Neural progenitor cell (in vitro differentiated cells): ENCODE measurements around the gene APBB2. TPM values are rescaled to one million over a fixed set of nuclear protein-coding genes. Genes with fewer than 3 reads are reported as not detected.

Source experiments
- DNase-seq: peaks from one replicate; pipeline ENCODE4 v3.0.0-alpha.2; 2016; ENCODE audit warnings: low spot score
- H2AFZ ChIP-seq: fragments of 200-600 bp; sonication (generic); replicated peaks from 2 replicates; pipeline ENCODE4 v1.6.1; 2016; ENCODE audit warnings: antibody characterized with exemption
- H3F3A ChIP-seq: fragments of 200-600 bp; sonication (generic); 2 replicates; pipeline ENCODE4 v1.6.1; 2016; ENCODE audit warnings: antibody characterized with exemption, low read depth
- H3K27ac ChIP-seq: fragments of 200-600 bp; sonication (generic); 2 replicates; pipeline ENCODE4 v1.5.1; 2016; ENCODE audit warnings: mild to moderate bottlenecking
- H3K27me3 ChIP-seq: fragments of 200-600 bp; sonication (generic); 2 replicates; pipeline ENCODE4 v1.6.1; 2016; ENCODE audit warnings: mild to moderate bottlenecking, moderate library complexity
- H3K36me3 ChIP-seq: fragments of 200-600 bp; sonication (generic); 2 replicates; pipeline ENCODE4 v1.5.1; 2016
- H3K4me1 ChIP-seq: fragments of 200-600 bp; sonication (generic); 2 replicates; pipeline ENCODE4 v1.6.1; 2016; ENCODE audit warnings: mixed run types
- H3K4me2 ChIP-seq: fragments of 200-600 bp; sonication (generic); 2 replicates; pipeline ENCODE4 v1.6.1; 2016
- H3K4me3 ChIP-seq: fragments of 200-600 bp; sonication (generic); 2 replicates; pipeline ENCODE4 v1.5.1; 2016
- H3K79me2 ChIP-seq: fragments of 200-600 bp; sonication (generic); 2 replicates; pipeline ENCODE4 v1.6.1; 2016; ENCODE audit warnings: low read depth
- H3K9ac ChIP-seq: fragments of 200-600 bp; sonication (generic); 2 replicates; pipeline ENCODE4 v1.6.1; 2016
- H3K9me3 ChIP-seq: fragments of 200-600 bp; sonication (generic); 2 replicates; pipeline ENCODE4 v1.5.1; 2016; ENCODE audit warnings: low read depth
- H4K20me1 ChIP-seq: fragments of 200-600 bp; sonication (generic); 2 replicates; pipeline ENCODE4 v1.6.1; 2016; ENCODE audit warnings: low read depth
- H3K27ac Mint-ChIP-seq: 3 replicates; pipeline ENCODE4 v1.8.0; 2021; ENCODE audit warnings: mixed read lengths
- H3K27me3 Mint-ChIP-seq: 2 replicates; pipeline ENCODE4 v1.8.0; 2022; ENCODE audit warnings: low read depth, mild to moderate bottlenecking, inconsistent platforms, moderate library complexity, mixed read lengths; ENCODE audit not compliant: insufficient read depth
- H3K36me3 Mint-ChIP-seq: 3 replicates; pipeline ENCODE4 v1.8.0; 2021; ENCODE audit warnings: mixed read lengths
- H3K4me1 Mint-ChIP-seq: 3 replicates; pipeline ENCODE4 v1.8.0; 2021; ENCODE audit warnings: mixed read lengths
- H3K4me3 Mint-ChIP-seq: 3 replicates; pipeline ENCODE4 v1.8.0; 2021; ENCODE audit warnings: mild to moderate bottlenecking, moderate library complexity, mixed read lengths
- H3K9me3 Mint-ChIP-seq: 3 replicates; pipeline ENCODE4 v1.8.0; 2020; ENCODE audit warnings: mixed read lengths
- CTCF ChIP-seq: fragments of 200-600 bp; sonication (generic); IDR thresholded peaks from 2 replicates; pipeline ENCODE4 v1.5.1; 2017; ENCODE audit warnings: antibody characterized with exemption, mild to moderate bottlenecking
- EZH2 ChIP-seq: fragments of 200-600 bp; sonication (generic); IDR thresholded peaks from 2 replicates; pipeline ENCODE4 v1.6.1; 2017; ENCODE audit warnings: antibody characterized with exemption, mild to moderate bottlenecking, moderate library complexity
- EZH2phosphoT487 ChIP-seq: fragments of 200-600 bp; sonication (generic); IDR thresholded peaks from 2 replicates; pipeline ENCODE4 v1.6.1; 2017; ENCODE audit warnings: antibody characterized with exemption
- total RNA-seq: library from RNA; depleted of rRNA; stranded (reverse); fragments of >200 nt; gene quantifications from 2 replicates; pipeline ENCODE4 v1.2.3, GENCODE V29; 2015; ENCODE audit warnings: low replicate concordance

The APBB2 gene
- total RNA-seq, 1 donor from 2014 or later: 83.2 TPM

GRCh38 chr4:41175794-41176193 lies 38.5 kb downstream of the APBB2 start:
- Histone ChIP-seq H4K20me1 (no peaks in the 10 kb centered on the region), H3K27ac (no peak overlapping the region), H3K4me2 (no peak overlapping the region), H3F3A (no peaks in the 10 kb centered on the region), H3K9ac (no peak overlapping the region), H3K9me3 (no peaks in the 10 kb centered on the region), H3K36me3 (no peaks in the 10 kb centered on the region), H3K27me3 (no peaks in the 10 kb centered on the region), H3K79me2 (peaks cover 13% of the 10 kb centered on the region), H2AFZ (no peak overlapping the region), H3K4me1 (no peaks in the 10 kb centered on the region), H3K4me3 (no peak overlapping the region)
- Mint-ChIP-seq H3K4me1 (no peaks in the 10 kb centered on the region), H3K4me3 (no peak overlapping the region), H3K9me3 (no peaks in the 10 kb centered on the region), H3K27ac (no peak overlapping the region), H3K36me3 (peaks cover 2% of the 10 kb centered on the region), H3K27me3 (no peaks in the 10 kb centered on the region)
- no peak for DNase-seq
- no peak for TF ChIP-seq EZH2phosphoT487
- no peak for TF ChIP-seq EZH2
- TF ChIP-seq CTCF: no peak

DNA sequence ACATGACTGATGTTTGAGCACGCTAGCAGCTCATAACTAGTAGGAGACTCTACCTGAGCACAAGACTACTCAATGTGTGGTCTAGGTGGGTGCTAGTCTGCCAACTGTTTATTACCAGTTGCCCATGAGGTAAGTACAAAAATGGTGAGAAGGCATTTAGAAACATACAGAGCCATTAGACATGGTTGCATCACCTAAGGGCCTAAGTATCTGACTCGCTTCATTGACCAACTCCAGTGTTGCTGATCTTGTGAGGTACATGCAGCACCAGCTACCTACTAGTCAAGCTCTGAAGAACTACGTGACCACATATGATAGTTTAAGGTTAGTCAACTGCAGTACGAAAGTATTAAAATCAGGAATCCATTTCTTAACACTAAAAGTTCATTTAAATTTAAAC lies 39.9 kb downstream of the APBB2 start:
- H3K27me3 Mint-ChIP-seq: no peaks in the 10 kb centered on the region
- no peaks in the 10 kb centered on the region for H3K36me3 ChIP-seq
- no peak overlapping the region for H3K9ac ChIP-seq
- TF ChIP-seq EZH2 (no peak), EZH2phosphoT487 (no peak), CTCF (no peak)
- no peak for DNase-seq
- no peaks in the 10 kb centered on the region for H3K9me3 Mint-ChIP-seq
- no peaks in the 10 kb centered on the region for H3K27me3 ChIP-seq
- H3F3A ChIP-seq: no peaks in the 10 kb centered on the region
- no peak overlapping the region for H3K4me2 ChIP-seq
- no peaks in the 10 kb centered on the region for H3K9me3 ChIP-seq
- H4K20me1 ChIP-seq: no peaks in the 10 kb centered on the region
- peaks cover 2% of the 10 kb centered on the region for H3K4me1 ChIP-seq
- H3K36me3 Mint-ChIP-seq: peaks cover 2% of the 10 kb centered on the region
- no peak overlapping the region for H2AFZ ChIP-seq
- H3K4me3 ChIP-seq: no peak overlapping the region
- H3K27ac ChIP-seq: no peak overlapping the region
- no peaks in the 10 kb centered on the region for H3K4me1 Mint-ChIP-seq
- no peak overlapping the region for H3K27ac Mint-ChIP-seq
- H3K4me3 Mint-ChIP-seq: no peak overlapping the region
- H3K79me2 ChIP-seq: peaks cover 8% of the 10 kb centered on the region

DNA sequence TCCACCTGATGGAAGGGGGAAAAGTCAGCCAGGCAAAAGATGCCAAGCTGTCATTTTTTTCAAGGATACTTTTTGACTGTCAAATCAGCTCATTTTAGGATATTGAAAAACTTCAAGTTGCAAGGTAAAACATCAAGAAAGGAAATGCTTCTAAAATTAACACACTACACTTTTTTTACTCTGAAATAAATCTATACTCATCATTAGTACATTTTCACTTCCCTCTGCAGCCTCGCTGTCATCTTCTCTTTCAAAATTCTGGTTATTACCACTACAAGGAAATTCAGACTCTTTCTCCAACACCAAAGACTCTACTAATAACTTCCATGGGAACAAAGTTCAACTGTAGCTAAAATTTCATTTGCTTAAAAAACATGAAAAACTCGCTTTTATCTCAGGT lies 41.6 kb downstream of the APBB2 start:
- Histone ChIP-seq H2AFZ (no peak overlapping the region), H3K36me3 (no peaks in the 10 kb centered on the region), H4K20me1 (no peaks in the 10 kb centered on the region), H3K9ac (no peak overlapping the region), H3K4me1 (peaks cover 5% of the 10 kb centered on the region), H3K27me3 (no peaks in the 10 kb centered on the region), H3K9me3 (no peaks in the 10 kb centered on the region), H3K79me2 (peaks cover 12% of the 10 kb centered on the region), H3K4me2 (no peak overlapping the region), H3K27ac (no peak overlapping the region), H3K4me3 (no peak overlapping the region), H3F3A (no peaks in the 10 kb centered on the region)
- H3K27ac Mint-ChIP-seq: no peak overlapping the region
- no peak for DNase-seq
- TF ChIP-seq EZH2 (no peak), CTCF (no peak), EZH2phosphoT487 (no peak)
- H3K27me3 Mint-ChIP-seq: no peaks in the 10 kb centered on the region
- peaks cover 2% of the 10 kb centered on the region for H3K36me3 Mint-ChIP-seq
- no peaks in the 10 kb centered on the region for H3K4me1 Mint-ChIP-seq
- no peaks in the 10 kb centered on the region for H3K9me3 Mint-ChIP-seq
- no peak overlapping the region for H3K4me3 Mint-ChIP-seq
